ENCODE measurements around the gene MCMBP. TPM values are rescaled to one million over a fixed set of nuclear protein-coding genes. Genes with fewer than 3 reads are reported as not detected.

MCMBP gene
- total RNA-seq, 1 experiment from 2014 or later = 87.1 TPM

GRCh38 chr10:119910689-119911088 is 38.0 kb upstream of the MCMBP start:
- no peaks in the 10 kb centered on the region for H3K4me1 ChIP-seq (ENCODE audit: insufficient read depth, low read length)
- Mint-ChIP-seq H3K4me3 (no peak overlapping the region), H3K27ac (no peak overlapping the region), H3K27me3 (ENCODE audit: low read depth) (no peaks in the 10 kb centered on the region), H3K4me1 (no peaks in the 10 kb centered on the region), H3K9me3 (no peaks in the 10 kb centered on the region), H3K36me3 (ENCODE audit: insufficient read depth in 1 of 3, low read depth in 3 of 3) (peaks cover 15 to 76% (median 58%) of the 10 kb centered on the region in 3 experiments; a peak in 6 of 7 replicates)
- H3K23me2 ChIP-seq (ENCODE audit: insufficient read length, low read depth, low read length, poor library complexity, severe bottlenecking) = no peaks in the 10 kb centered on the region
- H4K20me1 ChIP-seq (ENCODE audit: control insufficient read depth, insufficient read depth, insufficient read length) = no peaks in the 10 kb centered on the region
- H4K91ac ChIP-seq (ENCODE audit: insufficient read length, low read depth, low read length) = no peak overlapping the region
- no peaks in the 10 kb centered on the region for H3K9me3 ChIP-seq (ENCODE audit: control insufficient read depth, low read depth, low read length)
- H3K14ac ChIP-seq (ENCODE audit: insufficient read depth, low read length) = no peak overlapping the region
- TF ChIP-seq CTCF (conservative IDR thresholded peaks at IDR 0.05) = no peak
- H3K23ac ChIP-seq (ENCODE audit: insufficient read length, low read depth, low read length) = no peak overlapping the region
- H2AK5ac ChIP-seq (ENCODE audit: insufficient read length, low read length) = no peak overlapping the region
- H2AFZ ChIP-seq (ENCODE audit: low read length) = no peak overlapping the region
- H3K27ac ChIP-seq (ENCODE audit: insufficient read length, low read depth, low read length) = no peak overlapping the region
- peaks cover 2% of the 10 kb centered on the region for H3K79me1 ChIP-seq (ENCODE audit: insufficient read depth, low read depth, low read length, poor library complexity, severe bottlenecking)
- no peak overlapping the region for H3K9ac ChIP-seq (ENCODE audit: extremely low read depth, insufficient read length, low read length)
- no peak overlapping the region for H3K4me2 ChIP-seq (ENCODE audit: insufficient read depth, insufficient read length, low read length)
- no peak overlapping the region for H2BK12ac ChIP-seq (ENCODE audit: insufficient read length, low read depth, low read length)
- no peak overlapping the region for H4K5ac ChIP-seq (ENCODE audit: insufficient read length, low read depth, low read length)
- H2BK120ac ChIP-seq (ENCODE audit: low read depth, low read length, poor library complexity, severe bottlenecking) = no peak overlapping the region
- H3K27me3 ChIP-seq (ENCODE audit: insufficient read depth, low read length) = no peaks in the 10 kb centered on the region
- H3K56ac ChIP-seq (ENCODE audit: insufficient read length, low read depth, low read length) = no peak overlapping the region
- no peak overlapping the region for H3K4ac ChIP-seq (ENCODE audit: low read depth, low read length)
- no peak for DNase-seq
- H3T11ph ChIP-seq (ENCODE audit: low read length) = no peak overlapping the region
- no peak overlapping the region for H2BK5ac ChIP-seq (ENCODE audit: insufficient read length, low read length)
- no peak overlapping the region for H3K18ac ChIP-seq (ENCODE audit: insufficient read length, low read depth, low read length)
- no CpG with 5 or more reads among the region's 6 CpGs for WGBS (ENCODE audit: extremely low coverage, insufficient read length, low lambda C conversion rate)
- no peak overlapping the region for H2BK15ac ChIP-seq (ENCODE audit: low read depth, low read length)
- no peaks in the 10 kb centered on the region for H3K79me2 ChIP-seq (ENCODE audit: insufficient read depth, low read length)
- no peak overlapping the region for H2BK20ac ChIP-seq (ENCODE audit: low read depth, low read length, poor library complexity, severe bottlenecking)
- H4K8ac ChIP-seq (replicated peaks; ENCODE audit: insufficient read length, low read depth, low read length) = no peak overlapping the region
